Measurements from ENCODE around the gene C10orf120.

The C10orf120 gene

DNA sequence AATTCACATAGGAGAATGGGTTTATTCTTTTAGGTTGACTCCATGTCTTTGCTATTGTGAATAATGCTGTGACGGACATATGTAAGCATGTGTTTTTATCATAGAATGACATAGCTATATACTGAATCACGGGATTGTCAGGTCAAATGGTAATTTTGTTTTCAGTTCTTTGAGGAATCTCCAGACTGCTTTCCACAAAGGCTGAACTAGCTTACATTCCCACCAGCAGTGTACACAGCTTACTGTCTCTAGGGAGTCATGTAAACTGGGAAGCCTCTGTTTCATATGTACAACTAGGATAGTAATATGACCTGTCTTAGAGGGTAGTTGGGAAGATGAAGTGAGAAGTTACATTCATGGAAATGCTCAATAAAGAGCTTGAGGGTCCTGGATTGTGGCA is 6.8 kb upstream of the C10orf120 start:
- TF ChIP-seq, protein P1, sequence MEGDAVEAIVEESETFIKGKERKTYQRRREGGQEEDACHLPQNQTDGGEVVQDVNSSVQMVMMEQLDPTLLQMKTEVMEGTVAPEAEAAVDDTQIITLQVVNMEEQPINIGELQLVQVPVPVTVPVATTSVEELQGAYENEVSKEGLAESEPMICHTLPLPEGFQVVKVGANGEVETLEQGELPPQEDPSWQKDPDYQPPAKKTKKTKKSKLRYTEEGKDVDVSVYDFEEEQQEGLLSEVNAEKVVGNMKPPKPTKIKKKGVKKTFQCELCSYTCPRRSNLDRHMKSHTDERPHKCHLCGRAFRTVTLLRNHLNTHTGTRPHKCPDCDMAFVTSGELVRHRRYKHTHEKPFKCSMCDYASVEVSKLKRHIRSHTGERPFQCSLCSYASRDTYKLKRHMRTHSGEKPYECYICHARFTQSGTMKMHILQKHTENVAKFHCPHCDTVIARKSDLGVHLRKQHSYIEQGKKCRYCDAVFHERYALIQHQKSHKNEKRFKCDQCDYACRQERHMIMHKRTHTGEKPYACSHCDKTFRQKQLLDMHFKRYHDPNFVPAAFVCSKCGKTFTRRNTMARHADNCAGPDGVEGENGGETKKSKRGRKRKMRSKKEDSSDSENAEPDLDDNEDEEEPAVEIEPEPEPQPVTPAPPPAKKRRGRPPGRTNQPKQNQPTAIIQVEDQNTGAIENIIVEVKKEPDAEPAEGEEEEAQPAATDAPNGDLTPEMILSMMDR (IDR thresholded peaks at IDR 0.05) = no peak
- Histone ChIP-seq H3K27me3 (peaks cover 22% of the 10 kb centered on the region), H3K4me1 (ENCODE audit: control insufficient read depth in 1 of 2, insufficient read depth in 1 of 2, low read depth in 1 of 2, low read length in 1 of 2) (no peaks in the 10 kb centered on the region), H3K27ac (no peak overlapping the region), H3K4me3 (ENCODE audit: low read depth in 1 of 2, low read length in 1 of 2) (no peak overlapping the region), H3K36me3 (no peaks in the 10 kb centered on the region), H3K9me3 (no peaks in the 10 kb centered on the region)

DNA sequence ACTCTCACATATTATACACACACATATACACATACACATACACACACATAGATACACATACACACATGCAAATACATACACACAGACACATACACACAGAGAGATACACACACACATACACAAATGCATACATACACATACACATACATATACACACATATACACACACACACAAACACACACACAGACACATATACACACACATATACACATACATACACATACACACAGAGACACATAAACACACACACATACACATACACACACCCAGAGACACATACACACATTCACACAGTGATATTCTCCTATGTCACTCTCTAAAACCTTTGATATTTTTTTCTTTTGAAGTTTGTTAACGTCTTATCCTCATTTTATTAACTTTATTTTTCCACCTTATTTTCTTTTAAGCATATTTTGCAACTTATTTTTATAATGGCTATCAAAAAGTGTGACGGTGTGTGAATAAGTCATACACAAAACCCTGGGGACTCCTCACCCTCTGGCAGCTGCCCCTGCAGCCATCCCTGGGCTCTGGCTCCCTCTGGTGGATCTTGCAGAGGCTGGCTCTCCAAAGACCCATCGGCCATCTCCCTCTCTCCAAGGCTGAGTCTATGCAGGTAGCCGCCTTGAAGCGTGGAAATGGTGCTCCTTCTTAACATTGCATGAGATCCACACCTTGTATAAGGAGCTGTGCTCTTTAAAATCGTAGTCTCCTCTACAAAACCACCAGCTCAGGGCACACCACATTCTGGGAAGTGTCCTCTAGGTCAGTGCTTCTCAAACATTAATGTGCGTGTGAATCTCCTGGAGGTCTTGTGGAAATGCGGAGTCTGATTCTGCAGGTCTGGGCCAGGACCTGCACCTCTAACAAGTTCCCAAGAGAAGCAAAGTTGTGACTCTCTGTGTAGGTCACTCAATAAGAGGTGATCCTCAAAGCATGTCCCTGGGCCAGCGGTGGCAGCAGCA is 4.1 kb upstream of the C10orf120 start:
- Histone ChIP-seq H3K4me1 (ENCODE audit: control insufficient read depth in 1 of 2, insufficient read depth in 1 of 2, low read depth in 1 of 2, low read length in 1 of 2) (no peaks in the 10 kb centered on the region), H3K27me3 (peaks cover 12% of the 10 kb centered on the region), H3K27ac (no peak overlapping the region), H3K36me3 (no peaks in the 10 kb centered on the region), H3K4me3 (ENCODE audit: low read depth in 1 of 2, low read length in 1 of 2) (no peak overlapping the region), H3K9me3 (no peaks in the 10 kb centered on the region)
- TF ChIP-seq, protein P1 (IDR thresholded peaks at IDR 0.05) = no peak

GRCh38 chr10:122702275-122702674 is 2.6 kb upstream of the C10orf120 start:
- no peaks in the 10 kb centered on the region for H3K4me1 ChIP-seq (ENCODE audit: control insufficient read depth in 1 of 2, insufficient read depth in 1 of 2, low read depth in 1 of 2, low read length in 1 of 2)
- no peak overlapping the region for H3K4me3 ChIP-seq (ENCODE audit: low read depth in 1 of 2, low read length in 1 of 2)
- TF ChIP-seq, protein P1 (IDR thresholded peaks at IDR 0.05) = no peak
- H3K36me3 ChIP-seq = no peaks in the 10 kb centered on the region
- no peaks in the 10 kb centered on the region for H3K27me3 ChIP-seq
- H3K27ac ChIP-seq = no peak overlapping the region
- no peaks in the 10 kb centered on the region for H3K9me3 ChIP-seq

- Histone ChIP-seq H3K4me1 (ENCODE audit: control insufficient read depth in 1 of 2, insufficient read depth in 1 of 2, low read depth in 1 of 2, low read length in 1 of 2) (no peaks in the 10 kb centered on the region), H3K9me3 (no peaks in the 10 kb centered on the region), H3K36me3 (no peaks in the 10 kb centered on the region), H3K27me3 (no peaks in the 10 kb centered on the region), H3K4me3 (ENCODE audit: low read depth in 1 of 2, low read length in 1 of 2) (no peak overlapping the region), H3K27ac (no peak overlapping the region)
- TF ChIP-seq, protein P1 (IDR thresholded peaks at IDR 0.05) = no peak
These were observed 2.0 kb upstream of the C10orf120 start for GRCh38 chr10:122701652-122702051.

DNA sequence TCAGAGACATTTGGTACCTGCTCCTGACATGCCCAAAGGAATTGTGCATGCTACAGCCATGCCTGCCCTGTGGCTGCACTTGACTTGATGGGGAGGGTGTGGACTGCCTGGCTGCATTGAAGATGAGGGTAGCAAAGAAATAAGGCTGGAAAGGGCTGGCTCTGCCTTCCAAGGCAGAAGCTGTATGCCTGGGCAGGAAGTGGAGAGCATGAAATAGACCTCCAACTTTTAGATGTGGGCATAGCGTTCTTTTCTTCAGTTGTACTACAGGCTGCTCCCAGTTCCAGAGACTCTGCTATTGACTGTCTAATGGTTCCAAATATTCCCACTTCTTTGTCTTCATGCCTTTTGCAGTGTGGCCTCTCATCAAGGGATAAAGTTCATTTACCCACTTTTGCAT is 3.0 kb downstream of the C10orf120 start:
- no peak overlapping the region for H3K27ac ChIP-seq
- no peak overlapping the region for H3K4me3 ChIP-seq (ENCODE audit: low read depth in 1 of 2, low read length in 1 of 2)
- H3K9me3 ChIP-seq = no peaks in the 10 kb centered on the region
- TF ChIP-seq, protein P1 (IDR thresholded peaks at IDR 0.05) = no peak
- H3K36me3 ChIP-seq = no peaks in the 10 kb centered on the region
- H3K4me1 ChIP-seq (ENCODE audit: control insufficient read depth in 1 of 2, insufficient read depth in 1 of 2, low read depth in 1 of 2, low read length in 1 of 2) = no peaks in the 10 kb centered on the region
- no peaks in the 10 kb centered on the region for H3K27me3 ChIP-seq

Data from neutrophil (primary cell).